IMR-90 (cell line): ENCODE data around the gene MEPE. TPM values are rescaled to one million over a fixed set of nuclear protein-coding genes. Genes with fewer than 3 reads are reported as not detected.
A peak's percentile ranks its signal among the peaks of the same experiment; 100 is the strongest.

Source experiments
- ATAC-seq: fragments of 200-7000 bp; cut with Tn5 transposase; 2 replicates; pipeline ENCODE4 v1.9.1; 2020; ENCODE audit warnings: low read depth, mild to moderate bottlenecking, moderate library complexity
- BruUV-seq: library from RNA; stranded (reverse); fragments of 400-500 nt; replicated peaks from 2 replicates; lab custom pipeline; 2021; lab: Mats Ljungman, UMichigan
- CTCF ChIA-PET: fragments of 300-600 bp; formaldehyde crosslinking; extraction: SDS; loops from one replicate; lab custom pipeline; 2021; ENCODE audit warnings: antibody characterized with exemption; lab: Yijun Ruan, JAX
- POLR2A ChIA-PET: fragments of 300-600 bp; sonication (Branson Sonifier 250); formaldehyde crosslinking; loops from one replicate; lab custom pipeline; 2022; ENCODE audit warnings: antibody characterized with exemption; ENCODE audit not compliant: unreplicated experiment; lab: Charles Lee
- DNase-seq: peaks from one replicate; pipeline ENCODE4 v3.0.0; 2013
- H2AFZ ChIP-seq: replicated peaks from 2 replicates; pipeline ENCODE3; 2013; ENCODE audit warnings: low read length, mild to moderate bottlenecking; ENCODE audit not compliant: poor library complexity
- H2AK5ac ChIP-seq: 2 replicates; pipeline ENCODE4 v1.6.1; 2013; ENCODE audit warnings: low read depth, low read length, inconsistent platforms
- H2AK9ac ChIP-seq: replicated peaks from 2 replicates; pipeline ENCODE3; 2013; ENCODE audit warnings: mild to moderate bottlenecking, low read depth, low read length, moderate library complexity; ENCODE audit not compliant: poor library complexity
- H2BK120ac ChIP-seq: 2 replicates; pipeline ENCODE4 v1.6.1; 2013; ENCODE audit warnings: low read depth, low read length, inconsistent platforms
- H2BK15ac ChIP-seq: 3 replicates; pipeline ENCODE4 v1.6.1; 2013; ENCODE audit warnings: low read depth, low read length, inconsistent platforms
- H2BK20ac ChIP-seq: 2 replicates; pipeline ENCODE4 v1.6.1; 2013; ENCODE audit warnings: low read depth, mild to moderate bottlenecking, inconsistent platforms, low read length, moderate library complexity
- H2BK5ac ChIP-seq: 2 replicates; pipeline ENCODE4 v1.6.1; 2013; ENCODE audit warnings: mild to moderate bottlenecking, low read depth, low read length, inconsistent platforms; ENCODE audit not compliant: poor library complexity, severe bottlenecking
- H3K14ac ChIP-seq: replicated peaks from 2 replicates; pipeline ENCODE4 v1.6.1; 2013; ENCODE audit warnings: low read depth, low read length, inconsistent platforms
- H3K18ac ChIP-seq: 2 replicates; pipeline ENCODE4 v1.6.1; 2013; ENCODE audit warnings: low read depth, low read length, control low read depth
- H3K23ac ChIP-seq: 2 replicates; pipeline ENCODE4 v1.6.1; 2013; ENCODE audit warnings: low read depth, low read length, inconsistent platforms
- H3K27ac ChIP-seq: 2 replicates; pipeline ENCODE4 v1.5.1; 2013; ENCODE audit warnings: mild to moderate bottlenecking, control low read depth, low read length; ENCODE audit not compliant: insufficient read depth
- H3K27me3 ChIP-seq: 2 replicates; pipeline ENCODE4 v1.6.1; 2013; ENCODE audit warnings: low read length; ENCODE audit not compliant: control insufficient read depth, insufficient read depth
- H3K36me3 ChIP-seq: 2 replicates; pipeline ENCODE4 v1.6.1; 2013; ENCODE audit warnings: low read length, mixed read lengths; ENCODE audit not compliant: control insufficient read depth, insufficient read depth
- H3K4ac ChIP-seq: 2 replicates; pipeline ENCODE4 v1.6.1; 2013; ENCODE audit warnings: low read depth, low read length, inconsistent platforms
- H3K4me1 ChIP-seq: 2 replicates; pipeline ENCODE4 v1.6.1; 2013; ENCODE audit warnings: low read length, mixed read lengths; ENCODE audit not compliant: control insufficient read depth, insufficient read depth
- H3K4me2 ChIP-seq: 2 replicates; pipeline ENCODE4 v1.6.1; 2013; ENCODE audit warnings: low read depth, mild to moderate bottlenecking, control low read depth, low read length, moderate library complexity
- H3K4me3 ChIP-seq: 2 replicates; pipeline ENCODE4 v1.5.1; 2013; ENCODE audit warnings: low read depth, mild to moderate bottlenecking, control low read depth, low read length, moderate library complexity; ENCODE audit not compliant: insufficient read depth
- H3K56ac ChIP-seq: 2 replicates; pipeline ENCODE4 v1.6.1; 2013; ENCODE audit warnings: low read length, inconsistent platforms; ENCODE audit not compliant: insufficient read depth; ENCODE audit errors: extremely low read depth
- H3K79me1 ChIP-seq, 2 experiments: 2 replicates each; pipeline ENCODE4 v1.6.1; 2013; ENCODE audit warnings: low read length in 2 of 2, inconsistent platforms in 1 of 2, low read depth in 1 of 2
- H3K9ac ChIP-seq: 2 replicates; pipeline ENCODE4 v1.6.1; 2013; ENCODE audit warnings: low read depth, low read length, control low read depth
- H3K9me1 ChIP-seq: 2 replicates; pipeline ENCODE4 v1.6.1; 2013; ENCODE audit warnings: low read length, inconsistent platforms; ENCODE audit not compliant: insufficient read depth
- H3K9me3 ChIP-seq: 2 replicates; pipeline ENCODE4 v1.6.1; 2013; ENCODE audit warnings: low read length; ENCODE audit not compliant: control insufficient read depth, insufficient read depth
- H4K20me1 ChIP-seq: 2 replicates; pipeline ENCODE4 v1.6.1; 2013; ENCODE audit warnings: low read length, inconsistent platforms; ENCODE audit not compliant: insufficient read depth
- H4K5ac ChIP-seq: 2 replicates; pipeline ENCODE4 v1.6.1; 2013; ENCODE audit warnings: mild to moderate bottlenecking, low read depth, low read length, control low read depth
- H4K8ac ChIP-seq, 2 experiments: 2 replicates each; pipeline ENCODE4 v1.6.1; 2013; ENCODE audit warnings: low read depth in 2 of 2, low read length in 2 of 2, control low read depth in 1 of 2, inconsistent platforms in 1 of 2
- H4K91ac ChIP-seq: 2 replicates; pipeline ENCODE4 v1.6.1; 2013; ENCODE audit warnings: low read depth, low read length, inconsistent platforms; ENCODE audit not compliant: insufficient read depth
- CEBPB ChIP-seq: IDR thresholded peaks from 2 replicates; pipeline ENCODE4 v1.6.1; 2012; ENCODE audit warnings: low read depth, low read length, improper control_type of control experiment
- RFX5 ChIP-seq: IDR thresholded peaks from 2 replicates; pipeline ENCODE4 v1.8.0; 2012; ENCODE audit warnings: low read depth, mild to moderate bottlenecking, low read length, moderate library complexity
- WGBS, 2 experiments: methylation state at CpG; one replicate each; pipeline versions ENCODE4 v1.1.5 to v1.1.7; 2013; ENCODE audit warnings: missing lambda C conversion rate in 2 of 2; ENCODE audit not compliant: insufficient read length in 1 of 2; ENCODE audit errors: extremely low coverage in 2 of 2; 5-methylcytosine and 5-hydroxymethylcytosine counted together
- dilution Hi-C: fragments of 300-500 bp; cut with HindIII; formaldehyde crosslinking; loops from one replicate; pipeline ENCODE4 v1.14.3; 2018; ENCODE audit warnings: low sequenced_read_pairs; ENCODE audit not compliant: unreplicated experiment
- in situ Hi-C: fragments of 300-500 bp; cut with MboI; formaldehyde crosslinking; loops from 3 replicates; pipeline ENCODE4 v1.14.3; 2019; ENCODE audit warnings: low sequenced_read_pairs, inconsistent platforms, mixed read lengths
- intact Hi-C: fragments of 100-400 bp; cut with micrococcal nuclease; formaldehyde crosslinking; loops from 2 replicates; pipeline ENCODE4 v1.10.0; 2022
- polyA plus RNA-seq, 3 experiments: library from polyadenylated mRNA; depleted of rRNA; stranded (reverse); fragments of >200 nt; gene quantifications; 2 replicates each; pipeline ENCODE4 v1.2.3, GENCODE V29; 2012; ENCODE audit warnings: low replicate concordance in 1 of 3
- total RNA-seq: library from RNA; depleted of rRNA; stranded (reverse); fragments of >200 nt; gene quantifications from 2 replicates; pipeline ENCODE4 v1.2.3, GENCODE V29; 2012

Gene MEPE
- total and polyA plus RNA-seq, 2 of the 4 experiments (the other 2 are of a cell fraction): not detected

DNA sequence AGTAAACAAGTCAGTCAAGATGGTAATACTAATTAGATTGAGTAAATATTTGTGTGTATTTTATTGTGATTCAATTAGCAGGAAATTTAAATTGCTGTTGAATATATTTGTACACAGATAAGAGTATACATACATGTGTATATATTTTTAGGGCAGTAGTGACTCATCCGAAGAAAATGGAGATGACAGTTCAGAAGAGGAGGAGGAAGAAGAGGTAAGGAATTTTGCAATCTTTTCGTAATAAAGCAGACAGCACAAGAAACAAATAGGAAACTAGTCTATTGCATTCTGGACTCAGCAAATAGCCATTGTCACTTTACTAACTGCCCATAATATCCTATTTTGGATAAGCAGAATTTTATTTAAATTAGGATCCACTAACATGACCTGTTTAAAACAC is 26.8 kb upstream of the MEPE start:
- no peak overlapping the region for H2AFZ ChIP-seq
- dilution Hi-C loops: no loop called here
- H3K9me1 ChIP-seq: no peaks in the 10 kb centered on the region
- intact Hi-C loops: no loop called here
- no peak overlapping the region for H3K56ac ChIP-seq
- no peak overlapping the region for H4K5ac ChIP-seq
- H3K4me2 ChIP-seq: peak overlapping the region; percentile 19; the same call in 1 of the 2 replicates
- no peak overlapping the region; a peak in 1 of 4 replicates for H4K8ac ChIP-seq
- CTCF ChIA-PET: no interaction called here
- TF ChIP-seq RFX5: no peak
- peak; percentile 65; the same call in 1 of the 2 replicates for TF ChIP-seq CEBPB
- H2AK9ac ChIP-seq: no peak overlapping the region
- no peak overlapping the region for H3K9ac ChIP-seq
- ATAC-seq: peak; percentile 44; the same call in 1 of the 2 replicates
- H2BK15ac ChIP-seq: no peak overlapping the region
- no peak overlapping the region for H3K23ac ChIP-seq
- no peaks in the 10 kb centered on the region for H3K4me1 ChIP-seq
- in situ Hi-C loops: no loop called here
- no peak overlapping the region for H3K4me3 ChIP-seq
- no peaks in the 10 kb centered on the region for H3K9me3 ChIP-seq
- H3K36me3 ChIP-seq: no peaks in the 10 kb centered on the region
- H2BK20ac ChIP-seq: no peak overlapping the region
- POLR2A ChIA-PET: no interaction called here
- H3K4ac ChIP-seq: no peak overlapping the region
- H3K18ac ChIP-seq: no peak overlapping the region
- H3K27ac ChIP-seq: no peak overlapping the region
- peak; percentile 38 for DNase-seq
- no peaks in the 10 kb centered on the region for H3K79me1 ChIP-seq
- no peak overlapping the region for H2AK5ac ChIP-seq
- no peaks in the 10 kb centered on the region for H3K27me3 ChIP-seq
- WGBS, 2 experiments: no CpG with 5 or more reads among the region's 2 CpGs
- no peak overlapping the region for H4K91ac ChIP-seq
- BruUV-seq: no TSS peak
- no peaks in the 10 kb centered on the region for H4K20me1 ChIP-seq
- H2BK120ac ChIP-seq: no peak overlapping the region
- H2BK5ac ChIP-seq: peak overlapping the region; percentile 74
- H3K14ac ChIP-seq: no peak overlapping the region
